ENCODE results near the gene S100A4. TPM values are rescaled to one million over a fixed set of nuclear protein-coding genes. Genes with fewer than 3 reads are reported as not detected.

Gene S100A4
- total RNA-seq, 1 donor from 2014 or later: 69.3 TPM

DNA sequence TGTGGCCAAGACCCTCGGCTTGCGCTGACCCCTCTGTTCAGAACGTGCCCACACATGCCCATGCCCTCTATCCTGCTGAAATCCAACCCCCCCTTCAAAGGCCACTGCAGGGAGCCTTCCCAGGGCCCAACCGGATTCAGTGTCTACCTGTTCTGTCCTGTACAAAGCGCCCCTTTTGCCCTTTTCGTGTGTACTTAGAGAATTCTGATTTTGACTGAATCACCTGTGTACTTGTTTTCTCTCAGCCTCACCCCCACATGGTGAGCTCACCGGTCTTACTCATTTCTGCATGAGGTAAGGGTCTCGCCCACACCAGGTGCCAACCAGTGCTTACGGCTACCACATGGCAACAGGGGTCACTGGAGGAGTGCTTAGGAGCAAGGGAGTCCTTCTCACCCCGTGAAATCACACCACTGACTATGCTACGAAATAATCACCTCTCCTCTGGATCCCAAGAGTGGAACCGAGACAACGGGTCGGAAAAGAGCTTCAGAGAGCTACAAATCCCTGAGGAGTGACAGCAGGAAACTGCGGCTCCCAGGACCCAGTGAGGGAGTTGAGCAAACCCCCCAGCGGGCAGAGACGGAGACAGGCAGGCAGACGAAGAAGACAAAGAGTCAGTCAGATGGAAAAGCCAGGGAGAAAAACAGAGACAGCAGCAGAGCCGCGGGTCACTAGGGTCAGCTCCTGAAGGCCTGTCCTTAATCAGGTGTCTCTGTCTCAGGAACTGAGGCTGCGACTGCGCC, 22.2 kb upstream of the S100A4 start:
- no peaks in the 10 kb centered on the region for H3K27me3 Mint-ChIP-seq (ENCODE audit: low read depth, unreplicated experiment)
- no peaks in the 10 kb centered on the region for H3K9me3 Mint-ChIP-seq (ENCODE audit: unreplicated experiment)
- Histone ChIP-seq H3K9ac (ENCODE audit: low read length) (peak overlapping the region; percentile 82), H3K79me2 (ENCODE audit: insufficient read depth, low read length) (no peaks in the 10 kb centered on the region), H2AFZ (ENCODE audit: low read depth, low read length) (peak overlapping the region; percentile 80), H3K9me3 (ENCODE audit: insufficient read depth, low read depth, low read length) (no peaks in the 10 kb centered on the region), H3K36me3 (ENCODE audit: insufficient read depth, low read length) (no peaks in the 10 kb centered on the region), H4K20me1 (ENCODE audit: insufficient read depth, low read length) (no peaks in the 10 kb centered on the region), H3K27me3 (ENCODE audit: insufficient read depth, low read length) (no peaks in the 10 kb centered on the region), H3K4me3 (ENCODE audit: insufficient read depth, low read depth, low read length) (peak overlapping the region; percentile 8), H3K27ac (ENCODE audit: low read depth, low read length) (peak overlapping the region; percentile 100), H3K4me2 (ENCODE audit: low read length) (peak overlapping the region; percentile 71), H3K4me1 (ENCODE audit: insufficient read depth, low read length) (peaks cover 53% of the 10 kb centered on the region)
- peaks cover 1% of the 10 kb centered on the region for H3K36me3 Mint-ChIP-seq (ENCODE audit: low read depth, unreplicated experiment)
- DNase-seq (ENCODE audit: low read depth) (peak; percentile 65), FAIRE-seq (no peak)
- peak overlapping the region; percentile 22 for H3K4me3 Mint-ChIP-seq (ENCODE audit: unreplicated experiment)
- no peak for TF ChIP-seq CTCF (IDR thresholded peaks at IDR 0.05; ENCODE audit: insufficient read depth, low read depth, low read length)
- no peak for TF ChIP-seq EZH2 (IDR thresholded peaks at IDR 0.05; ENCODE audit: insufficient read depth, low read length)
- H3K27ac Mint-ChIP-seq (ENCODE audit: unreplicated experiment): peak overlapping the region; percentile 98
- H3K4me1 Mint-ChIP-seq (ENCODE audit: low read depth, unreplicated experiment): peaks cover 34% of the 10 kb centered on the region

- peak overlapping the region; percentile 100 for H3K27ac ChIP-seq (ENCODE audit: low read depth, low read length)
- no peaks in the 10 kb centered on the region for H3K9me3 ChIP-seq (ENCODE audit: insufficient read depth, low read depth, low read length)
- H3K9ac ChIP-seq (ENCODE audit: low read length): peak overlapping the region; percentile 94
- peak overlapping the region; percentile 100 for H3K27ac Mint-ChIP-seq (ENCODE audit: unreplicated experiment)
- no peak overlapping the region for H2AFZ ChIP-seq (ENCODE audit: low read depth, low read length)
- no peaks in the 10 kb centered on the region for H3K36me3 ChIP-seq (ENCODE audit: insufficient read depth, low read length)
- peak overlapping the region; percentile 74 for H3K4me2 ChIP-seq (ENCODE audit: low read length)
- no peak for TF ChIP-seq CTCF (IDR thresholded peaks at IDR 0.05; ENCODE audit: insufficient read depth, low read depth, low read length)
- TF ChIP-seq EZH2 (IDR thresholded peaks at IDR 0.05; ENCODE audit: insufficient read depth, low read length): no peak
- no peaks in the 10 kb centered on the region for H4K20me1 ChIP-seq (ENCODE audit: insufficient read depth, low read length)
- peak overlapping the region; percentile 21 for H3K4me3 Mint-ChIP-seq (ENCODE audit: unreplicated experiment)
- H3K36me3 Mint-ChIP-seq (ENCODE audit: low read depth, unreplicated experiment): no peaks in the 10 kb centered on the region
- H3K4me1 ChIP-seq (ENCODE audit: insufficient read depth, low read length): peaks cover 42% of the 10 kb centered on the region
- H3K27me3 ChIP-seq (ENCODE audit: insufficient read depth, low read length): no peaks in the 10 kb centered on the region
- H3K79me2 ChIP-seq (ENCODE audit: insufficient read depth, low read length): no peaks in the 10 kb centered on the region
- no peaks in the 10 kb centered on the region for H3K9me3 Mint-ChIP-seq (ENCODE audit: unreplicated experiment)
- H3K4me3 ChIP-seq (ENCODE audit: insufficient read depth, low read depth, low read length): no peak overlapping the region
- peaks cover 30% of the 10 kb centered on the region for H3K4me1 Mint-ChIP-seq (ENCODE audit: low read depth, unreplicated experiment)
- DNase-seq (ENCODE audit: low read depth) (peak; percentile 97), FAIRE-seq (no peak)
- H3K27me3 Mint-ChIP-seq (ENCODE audit: low read depth, unreplicated experiment): no peaks in the 10 kb centered on the region
Measured at GRCh38 chr1:153566414-153567371, 21.1 kb upstream of the S100A4 start.

Data from astrocyte (in vitro differentiated cells and primary cell).